HEK293 (cell line): ENCODE results near the gene FOXP1.

ENCODE experiments used
- CTCF ChIP-seq: fragments of 450-650 bp; formaldehyde crosslinking; IDR thresholded peaks from 2 replicates; pipeline ENCODE4 v1.5.1; 2016; ENCODE audit warnings: missing biosample characterization, missing genetic modification characterization
- HOXA7 ChIP-seq: sonication (generic); formaldehyde crosslinking; IDR thresholded peaks from 2 replicates; pipeline ENCODE4 v1.8.1; 2022; ENCODE audit warnings: missing genetic modification reagents, borderline replicate concordance
- KLF9 ChIP-seq: fragments of 450-650 bp; formaldehyde crosslinking; IDR thresholded peaks from 2 replicates; pipeline ENCODE4 v1.5.1; 2016; ENCODE audit warnings: missing biosample characterization, missing genetic modification characterization, low read depth
- ZEB2 ChIP-seq: fragments of 450-650 bp; formaldehyde crosslinking; IDR thresholded peaks from 2 replicates; pipeline ENCODE4 v1.5.1; 2016; ENCODE audit warnings: missing biosample characterization, missing genetic modification characterization
- ZNF391 ChIP-seq: fragments of 450-650 bp; formaldehyde crosslinking; IDR thresholded peaks from 2 replicates; pipeline ENCODE4 v1.5.1; 2016; ENCODE audit warnings: low read depth, missing biosample characterization, missing genetic modification characterization, borderline replicate concordance
- ZNF433 ChIP-seq: fragments of 450-650 bp; formaldehyde crosslinking; IDR thresholded peaks from 2 replicates; pipeline ENCODE4 v1.5.1; 2016; ENCODE audit warnings: missing biosample characterization, missing genetic modification characterization, low read depth
- ZNF670 ChIP-seq: fragments of 450-650 bp; formaldehyde crosslinking; IDR thresholded peaks from 2 replicates; pipeline ENCODE4 v1.5.1; 2016; ENCODE audit warnings: missing biosample characterization, missing genetic modification characterization, low read depth
- TF ChIP-seq, protein P1 (sequence below): fragments of 450-650 bp; formaldehyde crosslinking; IDR thresholded peaks from 2 replicates; pipeline ENCODE4 v1.5.1; 2016; ENCODE audit warnings: missing biosample characterization, missing genetic modification characterization, low read depth

- TF ChIP-seq, protein P1, sequence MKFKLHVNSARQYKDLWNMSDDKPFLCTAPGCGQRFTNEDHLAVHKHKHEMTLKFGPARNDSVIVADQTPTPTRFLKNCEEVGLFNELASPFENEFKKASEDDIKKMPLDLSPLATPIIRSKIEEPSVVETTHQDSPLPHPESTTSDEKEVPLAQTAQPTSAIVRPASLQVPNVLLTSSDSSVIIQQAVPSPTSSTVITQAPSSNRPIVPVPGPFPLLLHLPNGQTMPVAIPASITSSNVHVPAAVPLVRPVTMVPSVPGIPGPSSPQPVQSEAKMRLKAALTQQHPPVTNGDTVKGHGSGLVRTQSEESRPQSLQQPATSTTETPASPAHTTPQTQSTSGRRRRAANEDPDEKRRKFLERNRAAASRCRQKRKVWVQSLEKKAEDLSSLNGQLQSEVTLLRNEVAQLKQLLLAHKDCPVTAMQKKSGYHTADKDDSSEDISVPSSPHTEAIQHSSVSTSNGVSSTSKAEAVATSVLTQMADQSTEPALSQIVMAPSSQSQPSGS (tag by site-specific recombination) = no peak
- no peak for TF ChIP-seq CTCF (tag by site-specific recombination)
- TF ChIP-seq HOXA7 = no peak
- TF ChIP-seq ZNF670 (tag by site-specific recombination) = no peak
- TF ChIP-seq KLF9 = no peak
- TF ChIP-seq ZNF433 (tag by site-specific recombination) = no peak
- TF ChIP-seq ZEB2 (tag by site-specific recombination) = no peak
- TF ChIP-seq ZNF391 = no peak
Observed at GRCh38 chr3:71109977-71110285, 473.6 kb downstream of the FOXP1 start.
